Right ventricle myocardium inferior (tissue), 1 donor: ENCODE results near the gene ATP2B2. TPM values are rescaled to one million over a fixed set of nuclear protein-coding genes. Genes with fewer than 3 reads are reported as not detected.

Experiments
- ATAC-seq: fragments of 200-7000 bp; cut with Tn5 transposase; one replicate; pipeline ENCODE4 v1.9.1; 2020; ENCODE audit warnings: mild to moderate bottlenecking, moderate library complexity
- DNase-seq: peaks from one replicate; pipeline ENCODE4 v3.0.0; 2021; ENCODE audit errors: missing footprints
- intact Hi-C: fragments of 100-400 bp; cut with DNase I; formaldehyde crosslinking; loops from one replicate; pipeline ENCODE4 v1.11.0; 2022
- total RNA-seq: library from RNA; stranded (reverse); fragmentation: NEBNext Ultra II Directional; extraction: Animal tissue kit (Norgen Biotek cat#: 25700); gene quantifications from one replicate; pipeline ENCODE4 v1.2.1, GENCODE V29; 2021
- donor health status: DM: no; HTN: yes; CAD: no; lungs with severe emphysema.

ATP2B2 gene
- total RNA-seq, 1 donor from 2014 or later: 0.14 TPM

- no peak for ATAC-seq
- intact Hi-C loops: no loop called here
- no peak for DNase-seq
Observed at GRCh38 chr3:10368512-10368911, 136.9 kb downstream of the ATP2B2 start.

GRCh38 chr3:10367506-10367905 is 137.9 kb downstream of the ATP2B2 start:
- intact Hi-C loops: no loop called here
- no peak for DNase-seq
- no peak for ATAC-seq

DNA sequence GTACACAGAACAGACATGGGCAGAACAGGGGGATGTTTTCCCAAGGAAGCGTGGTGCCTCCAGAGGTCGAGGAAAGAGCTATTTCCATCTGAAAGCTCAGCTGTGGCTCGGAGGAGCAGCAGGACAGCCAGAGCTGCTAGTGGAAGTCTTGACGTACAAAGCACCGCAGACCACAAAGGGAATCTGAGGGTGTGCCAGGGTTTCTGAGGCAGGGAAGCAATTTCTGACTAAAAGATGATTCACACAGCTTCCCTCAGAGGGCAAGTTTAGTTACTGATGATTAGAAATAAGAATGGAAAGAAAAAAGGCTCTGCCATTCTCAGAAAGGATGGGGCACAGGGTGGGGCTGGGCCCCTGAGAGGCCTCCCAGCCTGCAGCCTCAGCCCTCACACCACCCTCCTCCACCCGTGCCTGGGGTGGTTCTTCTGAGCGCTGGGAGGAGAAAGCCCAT is 138.7 kb downstream of the ATP2B2 start:
- ATAC-seq (no peak), DNase-seq (no peak)
- intact Hi-C loops: no loop called here

DNA sequence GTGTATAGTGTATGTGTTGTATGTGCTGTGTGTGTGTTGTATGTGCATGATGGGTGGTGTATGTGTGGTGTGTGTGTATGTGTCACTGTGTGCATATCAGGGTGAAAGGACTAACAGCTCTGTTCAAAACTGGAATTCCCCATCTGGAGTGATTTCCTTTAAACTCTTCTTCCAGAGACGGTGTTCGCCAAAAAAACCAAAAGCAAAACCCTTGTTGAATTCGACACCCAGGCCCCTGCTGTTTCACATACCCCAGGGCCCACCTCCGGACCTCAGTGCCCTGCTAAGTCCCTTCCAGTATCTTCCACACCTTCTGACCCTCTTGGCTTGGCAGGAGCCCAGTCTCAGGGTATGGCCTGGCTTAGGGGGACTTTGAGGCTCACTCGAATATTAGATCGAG is 139.6 kb downstream of the ATP2B2 start:
- no peak for DNase-seq

DNA sequence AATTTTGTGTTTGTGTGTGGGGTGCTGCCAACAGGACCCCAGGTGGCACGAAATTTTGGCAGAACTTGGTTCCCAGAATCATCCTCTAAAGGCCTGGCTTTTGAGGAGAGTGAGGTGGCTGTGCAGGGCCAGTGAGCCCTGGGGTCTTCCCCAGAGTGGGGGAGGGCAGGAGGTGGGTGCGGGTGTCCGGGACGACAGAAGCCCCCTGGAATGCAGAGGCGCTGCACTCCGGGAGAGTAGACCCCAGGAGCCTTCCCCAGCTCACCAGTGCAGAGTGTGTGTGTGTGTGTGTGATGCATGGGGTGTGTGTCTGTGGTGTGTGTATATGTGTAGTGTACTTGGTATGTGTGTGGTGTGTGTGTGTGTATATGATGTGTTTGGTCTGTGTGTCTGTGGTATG is 140.1 kb downstream of the ATP2B2 start:
- intact Hi-C loops: no loop called here
- DNase-seq (no peak), ATAC-seq (no peak)

More for the DNA sequence above, 139.6 kb downstream of the ATP2B2 start:
- intact Hi-C loops: no loop called here
- ATAC-seq: no peak

DNA sequence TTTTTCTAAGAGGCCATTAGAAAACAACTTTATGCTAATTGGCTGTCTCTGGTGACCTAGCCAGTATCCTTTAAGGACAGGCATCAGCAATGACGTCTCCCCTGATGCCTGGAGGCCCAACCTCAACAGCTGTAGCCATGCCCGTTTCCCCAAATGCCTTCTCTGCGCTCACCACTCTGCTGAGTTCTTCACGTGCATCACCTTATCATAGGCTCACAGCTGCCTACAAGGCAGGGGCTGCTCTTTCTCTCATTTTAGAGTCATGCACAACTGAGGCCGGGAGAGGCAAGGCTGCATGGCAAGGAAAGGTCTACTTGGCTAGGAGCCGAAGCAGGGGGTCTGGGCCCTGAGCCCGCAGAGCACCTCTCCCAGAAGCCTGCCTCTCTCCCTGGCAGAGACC is 140.6 kb downstream of the ATP2B2 start:
- DNase-seq: no peak
- intact Hi-C loops: no loop called here
- no peak for ATAC-seq

GRCh38 chr3:10363935-10364334 is 141.5 kb downstream of the ATP2B2 start:
- no peak for DNase-seq
- no peak for ATAC-seq

DNA sequence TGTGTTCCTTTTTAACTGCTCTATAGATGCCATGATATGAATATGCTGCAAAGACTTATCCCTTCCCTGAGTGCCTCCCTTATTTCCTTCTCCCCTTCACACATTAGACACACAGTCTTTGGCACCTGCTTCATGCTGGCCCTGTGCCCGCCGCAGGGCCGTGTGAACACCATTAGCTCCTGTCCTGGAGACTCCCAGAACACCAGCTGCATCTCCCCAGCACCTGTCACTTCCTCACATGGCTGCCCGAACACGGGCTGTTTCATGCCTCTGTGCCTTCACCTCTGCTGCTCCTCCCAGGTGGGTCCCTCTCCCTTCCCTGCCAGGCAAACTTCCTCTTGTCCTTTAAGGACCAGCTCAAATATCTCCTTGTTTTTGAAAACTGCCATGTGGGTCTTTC is 144.0 kb downstream of the ATP2B2 start:
- intact Hi-C loops: no loop called here
- ATAC-seq (no peak), DNase-seq (no peak)

More at GRCh38 chr3:10363935-10364334, 141.5 kb downstream of the ATP2B2 start:
- intact Hi-C loops: no loop called here

GRCh38 chr3:10360478-10360877 is 144.9 kb downstream of the ATP2B2 start:
- DNase-seq (no peak), ATAC-seq (no peak)
- intact Hi-C loops: no loop called here

DNA sequence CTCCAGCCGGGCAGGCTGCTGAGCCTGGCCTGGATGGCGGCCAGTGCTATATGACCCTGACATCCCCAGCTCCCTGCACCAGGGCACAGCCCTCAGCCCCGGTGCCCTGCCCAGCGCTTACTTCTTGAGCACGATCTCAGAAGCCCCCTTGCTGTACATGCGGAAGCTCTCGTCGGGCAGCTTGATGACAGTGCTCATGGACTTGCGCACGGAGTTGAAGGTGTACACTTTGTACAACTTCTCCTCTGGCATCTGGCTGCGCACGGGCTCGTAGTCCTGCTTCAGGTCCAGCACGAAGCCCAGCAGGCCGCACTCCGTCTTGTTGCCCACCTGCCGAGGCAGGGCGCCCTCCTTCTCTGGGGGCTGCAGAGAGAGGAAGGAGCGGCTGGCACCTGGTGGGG is 145.6 kb downstream of the ATP2B2 start:
- intact Hi-C loops: no loop called here
- ATAC-seq (no peak), DNase-seq (no peak)

GRCh38 chr3:10358309-10358980 is 146.9 kb downstream of the ATP2B2 start:
- intact Hi-C loops: no loop called here
- ATAC-seq (no peak), DNase-seq (no peak)

- intact Hi-C loops: no loop called here
- no peak for DNase-seq
- peak; percentile 51 for ATAC-seq
Observed at GRCh38 chr3:10357592-10358308, 147.6 kb downstream of the ATP2B2 start.

GRCh38 chr3:10357095-10357494 is 148.3 kb downstream of the ATP2B2 start:
- ATAC-seq: no peak
- no peak for DNase-seq
- intact Hi-C loops: no loop called here

DNA sequence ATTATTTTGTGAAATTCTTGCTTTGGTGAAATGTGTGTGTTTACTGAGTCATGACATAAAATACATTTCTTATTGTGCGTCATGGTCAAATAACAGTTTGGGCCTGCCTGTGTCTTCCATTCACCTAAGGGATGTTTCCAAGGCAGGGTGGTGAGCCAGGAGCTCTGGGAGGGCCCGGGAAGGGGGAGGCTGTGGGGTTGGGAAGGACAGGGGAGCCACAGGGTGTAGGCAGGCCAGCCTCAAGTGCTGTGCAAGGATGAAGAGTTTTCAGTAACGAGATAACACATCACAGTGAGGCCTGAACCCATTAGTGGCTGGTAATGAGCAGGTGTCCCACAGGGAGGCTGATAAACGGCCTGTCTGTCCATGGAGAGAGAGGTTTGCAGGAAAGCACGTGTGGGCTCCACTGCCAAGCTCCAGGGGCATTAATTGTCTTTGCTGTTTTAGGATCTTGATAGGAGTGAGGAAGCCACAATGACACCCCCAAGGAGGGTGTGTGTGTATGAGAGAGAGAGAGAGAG is 148.9 kb downstream of the ATP2B2 start:
- ATAC-seq: no peak
- no peak for DNase-seq

DNA sequence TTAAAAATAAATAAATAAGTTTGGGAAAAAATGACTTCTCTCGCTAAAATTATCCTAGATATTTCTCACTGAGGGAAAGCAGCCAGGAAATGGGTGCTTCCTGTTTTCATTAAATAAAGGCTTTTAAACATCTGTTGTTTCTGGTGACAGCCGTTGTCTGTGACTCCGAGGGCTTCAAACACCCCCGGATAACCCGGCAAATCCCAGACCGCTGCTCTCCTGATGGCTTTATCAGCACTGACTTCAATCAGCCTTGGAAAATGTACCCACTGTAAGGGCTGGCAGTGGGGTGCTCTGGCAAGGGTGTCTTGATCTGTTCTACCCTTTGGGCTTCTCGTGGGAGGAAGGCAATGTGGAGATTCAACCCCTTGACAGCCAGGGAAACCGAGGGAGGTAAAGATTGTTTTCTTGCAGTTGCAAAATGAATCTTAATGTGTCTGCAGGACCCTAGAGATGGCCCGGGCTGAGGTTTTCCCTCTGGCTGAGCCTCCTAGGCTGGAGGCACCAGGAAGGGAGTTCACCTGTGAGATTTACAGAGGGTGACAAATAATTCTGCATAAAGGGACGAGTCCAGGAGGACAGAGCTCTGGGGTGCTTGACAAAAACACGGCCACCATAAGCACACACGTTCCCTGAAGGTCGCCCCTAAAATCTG is 150.9 kb downstream of the ATP2B2 start:
- ATAC-seq (no peak), DNase-seq (no peak)
- intact Hi-C loops: no loop called here

More for the DNA sequence above, 148.9 kb downstream of the ATP2B2 start:
- intact Hi-C loops: no loop called here

DNA sequence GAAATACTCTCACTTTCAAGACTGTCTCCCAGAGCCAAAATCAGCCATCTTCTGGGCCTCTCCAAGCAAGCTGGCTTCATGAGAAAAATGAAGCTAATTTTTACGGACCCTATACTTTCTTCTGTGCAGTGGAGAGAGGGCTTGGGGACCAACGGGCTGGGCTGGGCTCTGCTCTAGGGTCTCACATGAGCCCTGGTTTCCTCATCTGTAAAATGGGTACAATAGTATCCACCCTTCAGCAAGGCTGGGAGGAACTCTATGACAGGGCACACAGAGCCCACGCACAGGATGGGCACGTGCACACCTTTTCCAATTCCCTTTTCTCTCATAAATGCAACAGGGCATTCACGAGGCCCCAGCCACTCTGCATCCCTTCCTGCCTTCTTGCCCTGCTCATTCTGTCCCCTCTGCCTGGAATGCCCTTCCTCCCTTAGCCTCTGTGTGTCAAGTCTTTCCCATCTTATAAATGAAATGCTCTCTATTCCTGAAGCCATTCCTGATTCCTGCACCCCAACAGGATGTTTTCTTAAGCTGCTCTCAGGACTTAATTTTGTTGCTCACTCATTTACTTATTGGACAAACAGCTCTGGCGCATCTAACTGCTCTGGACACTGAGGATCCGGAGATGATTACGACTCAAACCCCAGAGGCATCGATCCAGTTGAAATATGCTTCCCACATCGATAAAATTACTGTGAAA is 151.6 kb downstream of the ATP2B2 start:
- no peak for ATAC-seq
- DNase-seq: no peak
- intact Hi-C loops: no loop called here

- DNase-seq: peak; percentile 53
- intact Hi-C loops: no loop called here
- ATAC-seq: no peak
Observed at GRCh38 chr3:10353160-10353559, 152.2 kb downstream of the ATP2B2 start.

DNA sequence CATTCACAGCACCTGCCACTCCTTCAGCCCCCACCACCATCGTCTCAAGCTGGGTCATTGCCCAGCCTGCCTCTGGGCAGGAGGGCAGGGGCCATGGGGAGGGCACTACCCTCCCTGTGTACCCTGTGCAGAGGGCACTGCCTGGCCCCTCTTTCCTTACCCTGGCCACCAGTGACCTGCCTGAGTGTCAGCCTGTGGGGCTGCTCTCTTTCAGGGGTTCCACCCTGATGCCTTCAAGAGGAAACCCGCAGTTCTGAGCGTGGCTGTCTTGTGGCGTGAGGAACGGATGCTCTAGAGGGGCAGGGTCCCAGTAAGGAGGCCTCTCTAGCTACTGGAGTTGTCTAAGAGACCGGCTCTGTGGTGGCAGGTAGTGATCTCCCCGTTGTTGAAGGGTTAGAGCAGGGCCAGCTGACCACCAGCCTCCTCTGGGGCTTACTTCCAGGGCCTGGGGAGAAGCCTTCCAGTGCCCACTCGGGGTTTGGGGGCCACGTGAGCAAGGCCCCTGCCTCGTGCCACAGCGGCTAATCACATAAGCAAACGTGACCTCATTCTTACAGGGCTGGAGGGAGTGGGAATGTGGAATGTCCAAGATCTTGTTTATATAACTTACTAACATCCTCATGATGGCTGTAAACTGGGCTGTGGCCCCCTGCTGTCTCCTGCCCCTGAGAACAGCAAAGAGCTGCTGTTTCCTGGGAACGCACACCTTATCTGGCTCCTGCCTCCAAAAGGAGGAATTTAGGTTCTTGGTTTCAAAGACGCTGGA is 153.1 kb downstream of the ATP2B2 start:
- ATAC-seq (no peak), DNase-seq (peak; percentile 51)
- intact Hi-C loops: no loop called here
